Measurements from ENCODE around the gene MAS1L.

MAS1L gene

DNA sequence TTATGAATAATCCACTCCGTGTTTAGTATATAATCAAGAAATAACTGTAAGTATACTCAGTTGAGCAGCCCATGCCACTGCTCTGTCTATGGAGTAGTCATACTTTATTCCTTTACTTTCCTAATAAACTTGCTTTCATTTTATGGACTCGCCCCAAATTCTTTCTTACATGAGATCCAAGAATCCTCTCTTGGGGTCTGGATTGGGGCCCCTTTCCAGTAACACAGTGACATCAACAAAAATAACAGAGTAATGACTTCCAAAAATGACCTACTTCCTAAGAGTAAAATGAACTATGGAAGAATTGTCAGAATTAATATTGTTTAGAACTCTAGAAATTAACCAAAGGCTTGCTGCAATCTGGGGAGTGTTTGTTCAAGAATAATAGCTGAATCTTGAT is 22.0 kb downstream of the MAS1L start:
- Histone ChIP-seq H3K4me2 (ENCODE audit: low read depth, low read length, poor library complexity, severe bottlenecking) (no peak overlapping the region), H3K27ac (ENCODE audit: low read depth, low read length) (no peak overlapping the region), H4K20me1 (ENCODE audit: low read depth, low read length) (no peaks in the 10 kb centered on the region)

GRCh38 chr6:29465279-29465678 is 22.5 kb downstream of the MAS1L start:
- Histone ChIP-seq H3K4me2 (ENCODE audit: low read depth, low read length, poor library complexity, severe bottlenecking) (no peak overlapping the region), H4K20me1 (ENCODE audit: low read depth, low read length) (no peaks in the 10 kb centered on the region), H3F3A (ENCODE audit: insufficient read depth) (no peaks in the 10 kb centered on the region), H3K36me3 (ENCODE audit: low read length) (no peaks in the 10 kb centered on the region), H2AFZ (ENCODE audit: low read depth, low read length, severe bottlenecking) (no peak overlapping the region), H3K27ac (ENCODE audit: low read depth, low read length) (no peak overlapping the region), H3K9me2 (replicated peaks; ENCODE audit: insufficient read depth, low read length) (0 out of 2 replicates have a peak, but pooled peaks cover 3% of the 10 kb centered on the region), H3K79me2 (ENCODE audit: insufficient read depth, low read length) (no peaks in the 10 kb centered on the region), H3K9me3 (ENCODE audit: insufficient read depth, low read length) (no peaks in the 10 kb centered on the region), H3K9ac (ENCODE audit: low read length) (no peak overlapping the region), H3K27me3 (ENCODE audit: low read length) (no peaks in the 10 kb centered on the region), H3K4me3 (ENCODE audit: insufficient read depth, low read length, poor library complexity, severe bottlenecking) (no peak overlapping the region)
- TF ChIP-seq CTCF (IDR thresholded peaks at IDR 0.05; ENCODE audit: insufficient read depth, low read length, poor library complexity, severe bottlenecking) = no peak
- no peak for TF ChIP-seq EZH2phosphoT487 (conservative IDR thresholded peaks at IDR 0.05; ENCODE audit: low read length)

More for the DNA sequence above, 22.0 kb downstream of the MAS1L start:
- Histone ChIP-seq H3K4me3 (ENCODE audit: insufficient read depth, low read length, poor library complexity, severe bottlenecking) (no peak overlapping the region), H3K9me2 (replicated peaks; ENCODE audit: insufficient read depth, low read length) (0 out of 2 replicates have a peak, but pooled peaks cover 3% of the 10 kb centered on the region), H3K27me3 (ENCODE audit: low read length) (no peaks in the 10 kb centered on the region), H3K79me2 (ENCODE audit: insufficient read depth, low read length) (no peaks in the 10 kb centered on the region), H3K9me3 (ENCODE audit: insufficient read depth, low read length) (no peaks in the 10 kb centered on the region), H2AFZ (ENCODE audit: low read depth, low read length, severe bottlenecking) (no peak overlapping the region), H3K9ac (ENCODE audit: low read length) (no peak overlapping the region), H3F3A (ENCODE audit: insufficient read depth) (no peaks in the 10 kb centered on the region), H3K36me3 (ENCODE audit: low read length) (no peaks in the 10 kb centered on the region)
- TF ChIP-seq EZH2phosphoT487 (conservative IDR thresholded peaks at IDR 0.05; ENCODE audit: low read length) (no peak), CTCF (IDR thresholded peaks at IDR 0.05; ENCODE audit: insufficient read depth, low read length, poor library complexity, severe bottlenecking) (no peak)

DNA sequence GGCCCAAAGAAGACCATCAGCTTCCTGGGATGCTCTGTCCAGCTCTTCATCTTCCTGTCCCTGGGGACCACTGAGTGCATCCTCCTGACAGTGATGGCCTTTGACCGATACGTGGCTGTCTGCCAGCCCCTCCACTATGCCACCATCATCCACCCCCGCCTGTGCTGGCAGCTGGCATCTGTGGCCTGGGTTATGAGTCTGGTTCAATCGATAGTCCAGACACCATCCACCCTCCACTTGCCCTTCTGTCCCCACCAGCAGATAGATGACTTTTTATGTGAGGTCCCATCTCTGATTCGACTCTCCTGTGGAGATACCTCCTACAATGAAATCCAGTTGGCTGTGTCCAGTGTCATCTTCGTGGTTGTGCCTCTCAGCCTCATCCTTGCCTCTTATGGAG is 25.7 kb downstream of the MAS1L start:
- Histone ChIP-seq H3K9me3 (ENCODE audit: insufficient read depth, low read length) (no peaks in the 10 kb centered on the region), H3K36me3 (ENCODE audit: low read length) (no peaks in the 10 kb centered on the region), H3K79me2 (ENCODE audit: insufficient read depth, low read length) (no peaks in the 10 kb centered on the region), H3K4me3 (ENCODE audit: insufficient read depth, low read length, poor library complexity, severe bottlenecking) (no peak overlapping the region), H3F3A (ENCODE audit: insufficient read depth) (no peaks in the 10 kb centered on the region), H4K20me1 (ENCODE audit: low read depth, low read length) (no peaks in the 10 kb centered on the region), H3K9ac (ENCODE audit: low read length) (no peak overlapping the region), H2AFZ (ENCODE audit: low read depth, low read length, severe bottlenecking) (no peak overlapping the region), H3K9me2 (replicated peaks; ENCODE audit: insufficient read depth, low read length) (0 out of 2 replicates have a peak, but pooled peaks cover 3% of the 10 kb centered on the region), H3K27ac (ENCODE audit: low read depth, low read length) (no peak overlapping the region), H3K27me3 (ENCODE audit: low read length) (no peaks in the 10 kb centered on the region), H3K4me2 (ENCODE audit: low read depth, low read length, poor library complexity, severe bottlenecking) (no peak overlapping the region)
- no peak for TF ChIP-seq CTCF (IDR thresholded peaks at IDR 0.05; ENCODE audit: insufficient read depth, low read length, poor library complexity, severe bottlenecking)
- no peak for TF ChIP-seq EZH2phosphoT487 (conservative IDR thresholded peaks at IDR 0.05; ENCODE audit: low read length)
